Stimulated activated CD4-positive, alpha-beta T cell treated with anti-CD3 and anti-CD28 coated beads, TNF-alpha, amount 100 ng/mL, for 4 hours (primary cell): ENCODE data around the gene EWSR1.
"Not testable (repeated sequence)": the region's sequence is repeated elsewhere in the genome, so short reads cannot be mapped to it uniquely, and the experiment has no call there.

Source experiments
- DNase-seq, 3 experiments: peaks; one replicate each; pipeline ENCODE4 v3.0.0-alpha.2; 2020; ENCODE audit warnings: low read depth in 3 of 3

The EWSR1 gene

GRCh38 chr22:29334696-29335344 is 66.8 kb downstream of the EWSR1 start:
- DNase-seq = no peak

DNA sequence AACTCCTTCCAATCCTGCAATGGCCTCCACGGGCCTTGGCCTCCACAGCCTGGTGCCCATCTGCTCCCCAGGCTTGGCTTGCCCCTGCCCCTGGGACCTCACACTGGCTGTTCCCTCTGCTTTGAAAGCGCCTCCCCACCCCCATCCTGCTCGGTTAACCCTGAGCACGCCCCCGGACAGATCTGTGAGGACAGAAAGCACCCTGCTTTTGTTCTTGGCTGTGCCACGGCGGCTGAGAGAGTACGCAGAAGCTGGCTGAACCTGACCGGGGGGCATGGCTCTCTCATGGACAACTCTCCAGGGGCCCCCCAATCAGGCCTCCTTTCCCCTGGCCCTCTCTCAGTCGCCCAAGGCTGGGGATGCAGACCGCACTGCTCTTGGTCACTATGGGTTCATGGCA is 67.6 kb downstream of the EWSR1 start:
- no peak for DNase-seq

DNA sequence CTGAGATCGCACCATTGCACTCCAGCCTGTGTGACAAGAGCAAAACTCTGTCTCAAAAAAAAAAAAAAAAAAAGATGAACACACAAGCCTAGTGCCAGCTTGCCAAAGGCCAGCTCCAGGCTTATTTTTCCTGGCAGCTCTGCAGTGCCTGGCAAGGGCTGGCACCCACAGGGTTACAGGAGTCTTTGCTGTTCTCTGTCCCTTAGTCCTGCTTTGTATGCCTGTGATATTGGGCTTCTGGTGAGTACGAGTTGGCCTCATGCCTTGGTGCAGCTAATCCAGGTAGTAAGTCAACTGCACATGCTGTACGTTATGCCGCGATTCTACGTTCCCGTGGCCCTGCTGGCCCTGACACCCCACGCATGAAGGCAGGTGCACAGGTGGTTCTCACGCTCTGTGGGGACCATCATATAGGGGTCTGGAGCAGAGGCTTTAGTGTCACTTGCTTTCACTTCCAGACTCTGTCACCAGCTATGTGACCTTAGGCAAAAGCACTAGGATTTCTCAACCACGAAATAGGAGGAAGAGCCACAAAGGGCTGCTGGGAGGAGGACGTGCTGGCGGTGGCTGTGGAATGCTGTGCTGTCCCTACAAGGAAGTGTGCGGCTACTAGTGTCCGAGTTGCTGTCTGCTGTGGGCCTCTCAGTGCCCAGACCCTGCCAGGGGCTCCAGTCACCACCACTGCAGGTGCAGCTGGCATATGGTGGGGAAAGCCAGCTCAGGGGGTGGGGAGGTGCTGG is 68.9 kb downstream of the EWSR1 start:
- no peak for DNase-seq

DNA sequence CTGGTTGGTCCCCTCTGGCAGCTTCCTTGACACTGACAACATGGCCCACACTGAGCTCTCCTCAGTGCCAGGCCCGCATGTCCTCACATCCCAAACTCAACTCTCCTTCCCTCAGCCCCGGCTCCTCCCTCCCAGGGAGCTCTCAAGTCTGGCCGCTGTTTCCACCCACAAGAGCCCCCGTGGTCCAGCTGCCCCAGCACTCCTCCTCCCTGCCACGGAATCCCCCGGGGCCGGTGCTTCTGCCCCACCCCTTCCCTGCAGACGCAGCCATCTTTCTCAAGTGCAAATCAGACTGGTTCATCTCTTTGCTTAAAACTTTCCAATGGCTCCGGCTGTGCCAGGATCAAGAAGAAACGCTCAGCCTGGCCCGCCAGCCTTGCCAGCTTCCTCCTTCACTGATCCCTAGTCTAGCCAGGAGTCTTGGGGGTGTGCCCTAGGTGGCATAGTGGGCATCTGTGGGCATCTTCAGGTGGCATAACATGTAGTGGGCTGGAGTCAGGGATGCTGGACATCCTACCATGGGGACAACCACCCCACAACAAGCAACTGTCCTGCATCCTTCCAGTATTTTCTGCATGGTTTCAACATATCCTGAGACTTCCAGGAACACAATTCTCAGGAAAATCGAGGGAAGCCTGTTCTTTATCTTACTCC is 69.7 kb downstream of the EWSR1 start:
- no peak for DNase-seq

- no peak for DNase-seq
Observed at GRCh38 chr22:29338398-29338797, 70.3 kb downstream of the EWSR1 start.

GRCh38 chr22:29339381-29340235 is 71.5 kb downstream of the EWSR1 start:
- no peak for DNase-seq

- DNase-seq = no peak
Observed at GRCh38 chr22:29340566-29340965, 72.5 kb downstream of the EWSR1 start.

DNA sequence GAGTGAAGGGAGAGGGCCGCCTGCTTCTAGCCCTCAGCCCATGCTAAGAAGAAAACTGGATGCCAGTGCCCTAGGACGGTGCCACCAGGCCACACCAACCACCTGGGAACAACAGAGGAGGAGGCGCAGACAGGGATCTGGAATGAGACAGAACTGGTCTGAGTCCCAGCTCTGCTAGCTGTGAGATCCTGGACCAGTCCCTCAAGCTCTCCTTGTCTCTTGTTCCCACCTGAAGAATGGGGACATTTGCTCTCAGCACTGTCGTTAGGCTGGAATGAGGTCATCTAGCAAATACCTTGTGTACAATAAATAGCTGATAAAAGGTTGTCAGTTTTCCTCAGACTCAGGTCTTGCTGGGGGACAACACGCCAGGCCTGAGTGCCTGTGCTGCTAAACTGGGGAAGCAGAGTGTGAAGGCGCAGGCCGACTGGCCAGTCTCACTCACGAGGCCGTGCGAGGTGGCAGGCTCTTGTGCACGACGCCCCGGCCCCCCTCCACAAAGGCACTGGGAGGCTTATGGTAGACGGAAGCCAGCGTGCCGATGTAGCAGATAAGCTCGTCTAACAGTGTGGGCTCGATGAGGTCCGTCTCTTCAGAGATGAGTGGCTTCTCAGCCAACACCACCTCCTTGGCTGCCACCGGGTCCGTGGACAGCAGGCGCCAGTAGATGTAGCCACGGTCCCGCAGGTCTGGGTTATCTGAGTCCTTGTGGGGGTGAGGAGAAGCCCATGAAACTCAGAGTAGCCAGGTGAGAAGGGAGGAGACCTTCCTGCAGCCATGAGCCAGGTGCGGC is 73.2 kb downstream of the EWSR1 start:
- no peak for DNase-seq

- no peak for DNase-seq
Observed at GRCh38 chr22:29341849-29342127, 73.7 kb downstream of the EWSR1 start.

DNA sequence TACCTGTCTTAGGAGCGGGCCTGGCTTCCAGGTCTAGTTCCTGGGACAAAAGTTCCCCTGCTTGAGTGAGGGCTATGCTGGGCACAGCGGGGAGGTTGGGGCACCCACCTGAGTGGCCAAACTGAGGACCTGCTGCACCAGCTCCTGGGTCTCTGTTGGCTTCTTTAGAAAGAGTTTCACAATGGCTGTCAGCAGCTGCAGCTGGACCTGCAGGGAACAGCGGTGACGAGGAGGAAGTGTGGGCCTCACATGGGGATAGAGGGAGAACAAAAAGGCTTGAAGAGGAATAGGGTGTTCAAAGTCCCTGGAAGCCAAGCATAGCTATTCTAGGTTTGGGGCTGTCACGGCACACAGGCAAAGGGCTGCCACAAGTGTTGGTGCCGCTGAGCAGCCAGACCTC is 74.1 kb downstream of the EWSR1 start:
- DNase-seq = no peak

- DNase-seq = no peak
Observed at GRCh38 chr22:29342577-29343312, 74.7 kb downstream of the EWSR1 start.

DNA sequence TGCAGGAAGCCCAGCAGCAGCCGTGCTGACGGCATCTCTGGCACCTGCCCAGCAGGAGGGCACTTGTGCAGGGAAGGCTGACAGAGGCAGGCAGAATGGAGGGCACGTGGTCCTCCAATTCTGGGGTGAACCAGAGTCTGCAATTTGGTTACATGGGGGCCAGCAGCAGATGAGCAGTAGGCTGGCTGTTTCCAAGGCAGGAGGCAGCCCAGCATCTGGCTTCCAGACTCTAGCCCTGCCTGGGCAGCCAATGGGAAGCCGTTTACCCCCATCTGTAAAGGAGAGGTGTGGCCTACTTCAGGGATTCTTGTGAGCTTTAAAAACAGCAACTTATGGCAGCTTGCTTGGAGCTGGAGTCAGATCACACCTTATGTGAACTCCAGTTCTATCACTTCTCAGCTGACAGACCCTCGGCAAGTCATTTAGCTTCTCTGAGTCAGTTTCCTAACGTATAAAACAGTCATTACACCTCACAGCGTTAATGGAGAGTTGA is 75.3 kb downstream of the EWSR1 start:
- no peak for DNase-seq

DNA sequence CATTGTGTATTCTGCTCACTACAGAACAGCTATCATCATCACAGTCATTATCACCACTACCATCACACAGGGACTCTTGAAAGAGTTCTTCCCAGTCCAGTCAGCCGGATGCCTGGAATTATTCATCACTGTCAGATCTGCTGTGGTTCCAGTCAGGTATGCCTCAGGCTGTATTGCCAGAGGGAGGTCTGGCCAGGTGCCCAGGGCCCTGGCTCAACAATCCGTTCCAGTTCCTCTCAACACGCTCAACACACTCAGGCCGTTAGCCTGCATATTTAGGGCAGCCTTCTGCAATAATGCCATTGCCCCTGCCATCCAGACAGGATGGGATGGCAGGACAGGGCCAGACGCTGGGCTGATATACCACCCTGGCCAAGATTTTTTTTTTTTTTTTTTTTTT is 76.1 kb downstream of the EWSR1 start:
- DNase-seq = no peak

GRCh38 chr22:29344889-29345288 is 76.8 kb downstream of the EWSR1 start:
- not testable (repeated sequence) for DNase-seq

- DNase-seq = no peak
Observed at GRCh38 chr22:29345932-29346331, 77.9 kb downstream of the EWSR1 start.

DNA sequence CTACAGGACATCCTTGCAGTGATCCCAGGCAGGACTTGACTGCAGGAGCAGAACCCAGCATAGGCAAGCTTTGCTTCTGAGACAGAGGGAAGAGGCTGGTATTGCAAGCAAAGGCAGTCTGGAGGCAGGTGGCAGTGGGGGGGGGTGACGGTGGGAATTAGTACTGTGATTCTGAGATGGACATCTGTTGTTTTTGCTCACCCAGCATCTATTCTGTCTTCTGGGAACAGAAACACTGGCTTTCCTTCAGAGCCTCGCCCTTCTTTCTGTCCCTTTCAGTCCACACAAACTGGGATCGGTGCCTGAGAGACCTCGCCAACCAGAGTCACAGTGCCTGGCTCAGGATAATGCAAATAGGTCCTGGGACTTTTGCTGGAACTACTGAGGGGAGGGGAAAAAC is 78.6 kb downstream of the EWSR1 start:
- DNase-seq = no peak

DNA sequence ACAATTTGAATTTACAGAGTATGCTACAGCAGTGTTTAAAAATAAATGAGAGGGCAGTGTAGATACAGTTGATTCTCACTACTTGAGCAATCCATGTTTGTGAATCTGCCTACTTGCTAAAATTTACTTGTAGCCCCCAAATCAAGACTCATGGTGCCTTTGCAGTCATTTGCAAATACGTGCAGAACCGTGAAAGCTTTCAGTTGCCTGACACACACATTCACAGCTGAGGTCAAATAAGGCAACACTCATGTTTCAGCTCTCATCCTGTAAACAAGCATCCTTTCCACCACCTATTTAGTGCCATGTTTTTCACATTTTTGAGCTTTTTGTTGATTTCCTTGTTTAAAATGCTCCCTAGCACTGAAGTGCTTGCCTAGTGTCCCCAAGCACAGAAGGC is 80.0 kb downstream of the EWSR1 start:
- DNase-seq = no peak

GRCh38 chr22:29348956-29349355 is 80.9 kb downstream of the EWSR1 start:
- no peak for DNase-seq
